IPS-15b (cell line): ENCODE measurements around the gene SORBS2.

ENCODE experiments used
- H3K27me3 ChIP-seq: one replicate; pipeline ENCODE4 v1.6.1; 2013; ENCODE audit warnings: low read length; ENCODE audit not compliant: control insufficient read depth, insufficient read depth
- H3K36me3 ChIP-seq: one replicate; pipeline ENCODE4 v1.6.1; 2013; ENCODE audit warnings: low read length; ENCODE audit not compliant: control insufficient read depth, insufficient read depth
- H3K4me1 ChIP-seq: one replicate; pipeline ENCODE4 v1.6.1; 2013; ENCODE audit warnings: mild to moderate bottlenecking, low read length; ENCODE audit not compliant: control insufficient read depth, insufficient read depth
- H3K4me3 ChIP-seq: one replicate; pipeline ENCODE4 v1.5.1; 2013; ENCODE audit warnings: low read depth, low read length
- H3K9ac ChIP-seq: one replicate; pipeline ENCODE4 v1.6.1; 2013; ENCODE audit warnings: low read depth, mild to moderate bottlenecking, low read length
- H3K9me3 ChIP-seq: one replicate; pipeline ENCODE4 v1.6.1; 2013; ENCODE audit warnings: mild to moderate bottlenecking, low read length; ENCODE audit not compliant: control insufficient read depth, insufficient read depth

SORBS2 gene

DNA sequence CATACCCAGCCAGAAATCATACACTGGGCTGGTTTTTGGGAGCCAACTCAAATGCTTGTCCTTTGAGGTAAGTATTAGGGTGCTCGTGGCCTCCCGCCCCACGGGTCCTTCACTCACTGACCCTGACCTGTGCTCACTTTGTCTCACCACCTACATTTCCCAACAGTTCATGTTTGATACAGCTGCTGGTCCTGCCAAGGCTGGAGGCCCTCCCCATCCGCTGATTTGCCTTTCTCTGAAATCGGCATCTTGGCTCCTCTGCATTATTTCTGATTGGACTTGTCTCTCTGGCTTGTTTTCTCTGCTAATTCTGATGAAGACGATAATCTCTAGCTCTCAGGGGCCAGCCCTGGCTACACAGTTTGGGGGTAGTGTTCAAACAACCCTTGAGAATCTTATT lies 70.2 kb downstream of the SORBS2 start:
- Histone ChIP-seq H3K36me3 (no peaks in the 10 kb centered on the region), H3K9me3 (no peaks in the 10 kb centered on the region), H3K4me3 (no peak overlapping the region), H3K27me3 (no peaks in the 10 kb centered on the region), H3K4me1 (peaks cover 8% of the 10 kb centered on the region), H3K9ac (no peak overlapping the region)

DNA sequence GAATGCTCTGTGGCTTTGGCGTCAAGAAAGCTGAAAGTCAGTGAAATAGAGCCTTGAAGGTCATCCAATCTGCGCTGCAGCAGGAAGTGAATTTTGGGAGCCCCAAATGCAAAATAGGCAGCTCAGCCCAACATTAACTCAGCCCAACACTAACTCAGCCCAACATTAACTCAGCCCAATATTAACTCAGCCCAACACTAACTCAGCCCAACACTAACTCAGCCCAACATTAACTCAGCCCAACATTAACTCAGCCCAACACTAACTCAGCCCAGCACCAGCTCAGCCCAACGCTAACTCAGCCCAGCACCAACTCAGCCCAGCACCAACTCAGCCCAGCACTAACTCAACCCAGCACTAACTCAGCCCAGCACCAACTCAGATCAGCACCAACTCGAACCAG lies 71.5 kb downstream of the SORBS2 start:
- Histone ChIP-seq H3K9me3 (no peaks in the 10 kb centered on the region), H3K36me3 (no peaks in the 10 kb centered on the region), H3K4me1 (peaks cover 5% of the 10 kb centered on the region), H3K4me3 (no peak overlapping the region), H3K9ac (no peak overlapping the region), H3K27me3 (no peaks in the 10 kb centered on the region)

DNA sequence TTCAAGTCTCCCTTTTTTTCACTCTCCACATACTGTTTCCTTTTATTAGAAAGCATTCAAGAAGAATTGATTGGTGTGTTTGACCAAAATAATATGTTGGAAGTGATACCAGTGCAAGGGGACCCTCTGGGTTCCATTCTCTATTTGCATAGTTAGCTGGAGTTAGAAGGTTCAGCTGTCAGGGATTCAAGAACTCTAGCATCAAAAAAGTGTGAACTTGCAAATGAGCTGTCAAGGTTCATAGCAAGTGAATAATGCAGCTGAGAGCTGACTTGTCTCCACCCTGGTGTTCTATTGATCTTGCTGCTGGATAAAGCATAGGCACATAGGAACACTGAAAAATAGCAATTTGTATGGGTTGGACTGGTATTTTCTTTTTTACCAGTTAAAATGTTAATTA lies 73.2 kb downstream of the SORBS2 start:
- Histone ChIP-seq H3K9ac (no peak overlapping the region), H3K4me1 (peaks cover 5% of the 10 kb centered on the region), H3K9me3 (no peaks in the 10 kb centered on the region), H3K4me3 (no peak overlapping the region), H3K36me3 (no peaks in the 10 kb centered on the region), H3K27me3 (no peaks in the 10 kb centered on the region)

DNA sequence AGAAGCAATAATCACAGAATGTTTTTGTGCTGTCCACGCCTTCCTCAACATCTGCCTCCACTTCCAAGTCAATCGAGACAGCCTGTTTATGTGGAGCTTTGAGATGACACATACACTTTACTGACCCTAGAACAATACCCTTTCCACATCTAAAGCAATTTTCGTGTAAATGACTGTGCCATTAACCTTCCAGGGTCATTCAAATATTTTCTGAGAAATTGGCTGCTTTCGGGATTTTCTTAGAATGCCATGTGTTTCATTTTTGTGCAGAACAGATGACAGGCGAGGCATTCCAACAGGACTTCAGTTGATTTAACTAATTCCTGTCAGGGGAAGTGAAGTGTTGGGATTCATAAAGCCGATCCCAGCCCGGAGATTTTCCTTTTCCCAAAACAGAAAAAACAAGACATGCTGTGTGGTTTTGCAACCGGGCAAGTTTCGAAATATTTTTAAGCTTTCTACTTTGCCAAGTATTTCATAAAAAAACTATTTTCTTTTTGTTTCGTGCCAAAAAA lies 73.9 kb downstream of the SORBS2 start:
- Histone ChIP-seq H3K9me3 (no peaks in the 10 kb centered on the region), H3K4me1 (peaks cover 5% of the 10 kb centered on the region), H3K9ac (no peak overlapping the region), H3K4me3 (no peak overlapping the region), H3K36me3 (no peaks in the 10 kb centered on the region), H3K27me3 (no peaks in the 10 kb centered on the region)

DNA sequence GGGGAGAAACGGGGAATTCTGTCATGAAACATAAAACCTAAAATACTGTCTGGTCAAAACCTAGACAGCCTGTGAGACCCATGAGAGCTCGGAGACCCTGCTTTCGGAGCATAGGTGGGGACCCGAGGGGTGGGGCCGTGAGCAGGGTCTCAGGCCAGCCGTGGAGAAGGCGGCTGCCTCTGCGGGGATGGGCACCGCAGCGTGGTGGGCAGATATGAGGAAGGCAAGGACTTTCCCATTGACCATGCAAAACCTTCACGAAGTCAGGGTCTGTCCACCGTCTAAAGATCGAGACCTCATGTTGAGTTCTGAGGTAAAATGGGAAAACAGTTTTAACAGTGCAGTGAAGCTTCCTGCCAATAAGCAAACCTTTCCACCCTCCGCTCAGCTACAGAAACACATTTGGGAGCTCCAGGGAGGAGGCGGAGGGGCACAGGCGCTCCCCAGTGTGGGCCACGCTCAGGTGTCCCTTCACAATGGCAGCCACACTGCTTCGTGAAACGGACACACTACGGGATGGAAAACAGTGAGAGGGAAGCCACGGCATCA lies 74.4 kb downstream of the SORBS2 start:
- no peaks in the 10 kb centered on the region for H3K36me3 ChIP-seq
- peaks cover 5% of the 10 kb centered on the region for H3K4me1 ChIP-seq
- H3K27me3 ChIP-seq, result no peaks in the 10 kb centered on the region
- H3K9ac ChIP-seq, result no peak overlapping the region
- H3K4me3 ChIP-seq, result no peak overlapping the region
- no peaks in the 10 kb centered on the region for H3K9me3 ChIP-seq

DNA sequence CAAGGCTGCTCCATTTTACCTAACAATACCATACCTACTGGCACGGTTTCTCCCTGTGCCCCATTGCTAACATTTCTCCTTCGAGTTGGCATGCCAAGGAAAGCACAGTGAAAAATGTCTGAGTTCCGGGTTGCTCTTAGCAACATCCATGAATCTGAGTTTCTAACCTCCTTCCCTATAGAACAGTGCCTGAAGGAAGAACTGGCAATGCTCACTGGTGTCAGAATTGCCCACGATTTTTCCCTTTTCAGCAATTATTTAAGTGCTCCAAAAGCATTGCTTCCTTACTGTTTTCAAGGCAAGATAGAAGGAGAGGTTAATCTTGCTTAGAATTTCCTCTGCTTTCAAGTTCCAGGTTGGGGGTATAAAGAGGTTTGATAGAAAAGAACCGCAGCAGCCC lies 75.1 kb downstream of the SORBS2 start:
- Histone ChIP-seq H3K4me3 (no peak overlapping the region), H3K27me3 (no peaks in the 10 kb centered on the region), H3K36me3 (no peaks in the 10 kb centered on the region), H3K4me1 (peaks cover 5% of the 10 kb centered on the region), H3K9me3 (no peaks in the 10 kb centered on the region), H3K9ac (no peak overlapping the region)

DNA sequence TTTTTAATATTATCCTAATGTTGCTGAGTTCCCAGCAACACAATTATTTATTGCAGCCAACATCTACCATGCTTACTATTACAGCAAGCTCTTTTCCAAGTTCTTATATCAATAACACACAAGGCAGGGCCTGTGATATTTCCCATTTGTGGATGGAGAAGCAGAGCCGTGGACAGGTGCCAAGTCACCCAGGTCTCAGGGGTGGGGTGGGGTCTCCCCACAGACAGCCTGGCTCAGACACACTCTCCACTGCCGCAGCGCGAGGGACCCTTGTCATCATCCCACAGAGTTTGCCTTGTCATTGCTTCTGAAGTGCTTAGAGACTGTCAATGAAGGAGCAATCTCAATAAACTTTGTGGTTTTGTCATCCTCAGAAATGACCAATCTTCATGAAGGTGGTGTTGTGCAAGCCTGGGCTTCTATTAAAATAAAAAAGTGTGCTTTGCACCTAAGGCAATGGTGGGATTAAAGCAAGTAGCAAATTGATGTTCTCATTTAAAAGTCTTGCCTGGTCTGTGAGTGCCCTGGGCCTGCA lies 76.1 kb downstream of the SORBS2 start:
- Histone ChIP-seq H3K4me1 (peaks cover 5% of the 10 kb centered on the region), H3K27me3 (no peaks in the 10 kb centered on the region), H3K9ac (no peak overlapping the region), H3K9me3 (no peaks in the 10 kb centered on the region), H3K36me3 (no peaks in the 10 kb centered on the region), H3K4me3 (no peak overlapping the region)

DNA sequence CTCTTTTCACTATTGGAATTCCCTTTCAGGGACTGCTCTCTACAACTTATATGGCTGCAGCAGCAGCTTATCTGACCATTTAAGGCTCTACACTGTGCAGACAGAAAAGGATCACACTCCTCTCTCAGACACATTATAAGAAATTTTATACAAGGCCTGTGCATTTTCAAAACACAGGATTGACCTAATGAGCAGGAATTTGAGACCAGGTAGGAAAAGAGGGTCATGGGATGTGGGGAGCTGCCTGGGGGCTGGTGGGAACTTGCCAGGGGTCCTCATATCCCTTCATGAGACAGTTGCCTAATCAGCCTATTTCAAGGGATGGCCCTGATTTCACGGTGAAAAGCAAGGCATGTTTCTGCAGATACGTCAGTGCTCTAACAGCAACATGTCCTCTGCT lies 77.1 kb downstream of the SORBS2 start:
- Histone ChIP-seq H3K9ac (no peak overlapping the region), H3K27me3 (no peaks in the 10 kb centered on the region)

DNA sequence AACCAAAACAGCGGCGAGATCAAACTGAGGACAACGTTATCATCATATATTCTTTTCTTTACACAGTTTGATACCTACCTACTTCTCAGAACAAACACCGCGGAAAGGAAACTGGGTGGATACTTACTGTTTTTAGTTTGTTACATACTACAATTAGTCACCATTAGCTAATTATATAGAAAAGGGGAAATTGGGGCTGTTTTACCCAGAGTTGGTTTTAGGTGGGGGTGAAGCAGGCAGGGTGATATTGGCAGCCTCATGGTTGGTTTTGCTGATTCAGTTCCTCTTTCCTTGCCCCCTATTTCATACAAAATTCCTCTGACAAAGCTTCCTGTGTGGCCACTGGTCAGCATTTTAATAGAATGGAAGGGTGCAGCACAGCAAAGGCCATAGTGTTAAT lies 77.8 kb downstream of the SORBS2 start:
- no peak overlapping the region for H3K9ac ChIP-seq
- peaks cover 3% of the 10 kb centered on the region for H3K4me1 ChIP-seq
- no peaks in the 10 kb centered on the region for H3K9me3 ChIP-seq
- H3K4me3 ChIP-seq, result no peak overlapping the region
- H3K27me3 ChIP-seq, result no peaks in the 10 kb centered on the region
- no peaks in the 10 kb centered on the region for H3K36me3 ChIP-seq

More for the DNA sequence above, 77.1 kb downstream of the SORBS2 start:
- Histone ChIP-seq H3K36me3 (no peaks in the 10 kb centered on the region), H3K4me1 (peaks cover 3% of the 10 kb centered on the region), H3K4me3 (no peak overlapping the region), H3K9me3 (no peaks in the 10 kb centered on the region)

DNA sequence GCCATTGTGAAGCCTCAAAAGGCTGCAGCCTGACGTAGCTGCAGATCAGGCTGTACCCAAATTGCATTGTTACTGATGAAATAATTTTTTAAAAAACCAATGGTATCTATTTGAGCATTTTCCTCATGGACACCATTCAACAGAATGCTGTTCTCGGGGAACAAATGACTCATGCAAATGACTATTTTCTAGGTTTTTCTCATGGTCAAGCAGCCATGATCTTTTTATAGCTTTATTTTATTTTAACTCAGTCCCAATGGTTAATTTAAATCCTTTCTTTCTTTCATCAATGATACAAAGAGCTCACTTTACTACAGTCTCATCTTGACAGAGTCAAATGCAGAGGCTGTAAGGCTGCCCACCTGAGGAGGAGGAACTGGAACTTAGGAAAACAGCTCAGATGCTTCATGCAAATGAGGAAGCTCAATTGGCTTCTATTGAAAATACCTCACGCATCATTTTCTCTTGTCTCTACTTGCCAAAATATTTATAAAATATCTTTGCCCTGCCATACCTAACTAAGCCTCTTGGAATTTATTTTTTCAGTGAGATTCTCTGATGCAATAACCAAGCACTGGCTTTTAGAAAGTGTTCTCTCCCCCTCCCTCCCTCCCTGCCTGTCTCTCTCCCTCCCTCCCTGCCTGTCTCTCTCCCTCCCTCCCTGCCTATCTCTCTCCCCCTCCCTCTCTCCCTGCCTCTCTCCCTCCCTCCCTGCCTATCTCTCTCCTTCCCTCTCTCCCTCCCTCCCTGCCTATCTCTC lies 81.0 kb downstream of the SORBS2 start:
- no peak overlapping the region for H3K4me3 ChIP-seq
- H3K9me3 ChIP-seq, result no peaks in the 10 kb centered on the region
- H3K9ac ChIP-seq, result no peak overlapping the region
- no peaks in the 10 kb centered on the region for H3K4me1 ChIP-seq
- no peaks in the 10 kb centered on the region for H3K36me3 ChIP-seq
- no peaks in the 10 kb centered on the region for H3K27me3 ChIP-seq

DNA sequence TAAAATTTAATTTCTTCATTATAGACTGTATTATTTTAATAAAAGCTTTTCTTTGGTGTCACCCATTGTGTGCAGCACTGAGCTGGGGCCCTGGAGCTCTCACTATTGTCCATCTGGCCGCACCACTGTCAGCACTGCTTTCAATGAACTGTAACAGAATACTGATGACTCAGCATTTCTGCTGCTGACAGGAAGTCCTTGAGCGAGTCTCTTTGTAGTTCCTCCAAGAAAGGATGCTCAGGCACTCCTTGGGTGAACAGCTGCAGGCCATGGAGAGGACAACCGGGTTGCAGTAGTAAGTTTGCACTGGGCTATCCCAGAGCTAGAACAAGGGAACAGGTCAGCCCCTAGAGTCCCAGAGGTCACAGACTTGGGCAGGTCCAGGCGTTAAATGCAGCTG lies 81.6 kb downstream of the SORBS2 start:
- no peaks in the 10 kb centered on the region for H3K4me1 ChIP-seq
- H3K9ac ChIP-seq, result no peak overlapping the region
- no peaks in the 10 kb centered on the region for H3K9me3 ChIP-seq
- no peak overlapping the region for H3K4me3 ChIP-seq
- H3K27me3 ChIP-seq, result no peaks in the 10 kb centered on the region
- no peaks in the 10 kb centered on the region for H3K36me3 ChIP-seq

DNA sequence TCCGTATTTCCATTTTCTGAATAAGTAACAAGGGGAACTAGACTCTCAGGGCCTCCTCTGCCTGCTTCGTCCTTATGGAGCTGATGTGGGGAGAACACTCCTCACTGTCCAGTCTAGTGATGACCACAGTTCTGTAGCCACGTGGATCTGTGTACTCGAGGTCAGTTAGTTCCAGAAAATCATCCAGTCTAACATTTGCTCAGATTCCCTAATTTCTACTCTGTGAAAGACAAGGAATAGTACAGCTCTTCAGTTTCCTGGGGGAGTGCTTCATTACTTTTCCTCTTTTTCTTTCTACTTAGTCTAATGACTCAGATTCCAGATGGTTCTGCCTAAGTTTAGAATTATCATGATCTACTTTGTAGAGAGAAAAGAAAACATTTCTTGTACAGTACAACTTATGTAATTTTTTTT lies 82.6 kb downstream of the SORBS2 start:
- H3K27me3 ChIP-seq, result no peaks in the 10 kb centered on the region
- H3K4me3 ChIP-seq, result no peak overlapping the region
- no peaks in the 10 kb centered on the region for H3K36me3 ChIP-seq
- H3K9ac ChIP-seq, result no peak overlapping the region
- no peaks in the 10 kb centered on the region for H3K4me1 ChIP-seq
- no peaks in the 10 kb centered on the region for H3K9me3 ChIP-seq
